Vagina (tissue), 2 donors: Measurements from ENCODE around the gene RYR3. TPM values are rescaled to one million over a fixed set of nuclear protein-coding genes. Genes with fewer than 3 reads are reported as not detected.

ENCODE experiments used
- DNase-seq, 2 donors: peaks; one replicate each; pipeline ENCODE4 v3.0.0-alpha.2; 2017; ENCODE audit errors: extremely low spot score in 2 of 2
- H3K27ac ChIP-seq: fragments of 200-600 bp; sonication (generic); one replicate; pipeline ENCODE4 v1.5.1; 2019
- H3K27me3 ChIP-seq: fragments of 200-600 bp; sonication (generic); one replicate; pipeline ENCODE4 v1.5.1; 2019
- H3K36me3 ChIP-seq, 2 donors: fragments of 200-600 bp; sonication (generic); one replicate each; pipeline ENCODE4 v1.5.1; 2017 to 2019
- H3K4me1 ChIP-seq: fragments of 200-600 bp; sonication (generic); one replicate; pipeline ENCODE4 v1.5.1; 2019
- H3K4me3 ChIP-seq, 2 donors: fragments of 200-600 bp; sonication (generic); 1 replicate in 1 of 2; 2 replicates in 1 of 2; pipeline ENCODE4 v1.5.1; 2016 to 2019
- H3K9me3 ChIP-seq: fragments of 200-600 bp; sonication (generic); one replicate; pipeline ENCODE4 v1.5.1; 2019
- CTCF ChIP-seq, 3 experiments: fragments of 450-650 bp in 2 of 3; fragments of 200-600 bp in 1 of 3; sonication (generic) in 1 of 3; IDR thresholded peaks; one replicate each; pipeline ENCODE4 v1.5.1; 2017 to 2019; ENCODE audit warnings: antibody characterized with exemption in 3 of 3, mild to moderate bottlenecking in 2 of 3, moderate library complexity in 2 of 3
- POLR2A ChIP-seq, 2 donors: fragments of 450-650 bp; IDR thresholded peaks; one replicate each; pipeline ENCODE4 v1.6.1; 2017; ENCODE audit warnings: antibody characterized with exemption in 2 of 2, mild to moderate bottlenecking in 2 of 2, moderate library complexity in 2 of 2
- POLR2AphosphoS5 ChIP-seq, 2 donors: sonication (generic); formaldehyde crosslinking; IDR thresholded peaks; one replicate each; pipeline ENCODE4 v1.9.0; 2017; ENCODE audit warnings: antibody characterized with exemption in 2 of 2, mild to moderate bottlenecking in 2 of 2, low read depth in 1 of 2; ENCODE audit not compliant: insufficient read depth in 1 of 2
- intact Hi-C: fragments of 100-400 bp; cut with DNase I; formaldehyde crosslinking; loops from one replicate; pipeline ENCODE4 v1.15.1; 2023
- total RNA-seq: library from RNA; depleted of rRNA; stranded (reverse); fragments of >200 nt; gene quantifications from one replicate; pipeline ENCODE4 v1.2.3, GENCODE V29; 2016

RYR3 gene
- total RNA-seq, 1 donor from 2014 or later, result 16.5 TPM

- Histone ChIP-seq H3K4me3 (no peak overlapping the region), H3K4me1 (no peaks in the 10 kb centered on the region), H3K27ac (no peak overlapping the region), H3K9me3 (no peaks in the 10 kb centered on the region), H3K27me3 (no peaks in the 10 kb centered on the region), H3K36me3 (no peaks in the 10 kb centered on the region)
- intact Hi-C loops, result no loop called here
- TF ChIP-seq POLR2A (IDR thresholded peaks at IDR 0.05) (no peak), CTCF (IDR thresholded peaks at IDR 0.05) (no peak), POLR2AphosphoS5 (IDR thresholded peaks at IDR 0.05; ENCODE audit: insufficient read depth in 1 of 2, low read depth in 1 of 2) (no peak)
- no peak for DNase-seq
These were observed 4.3 kb downstream of the RYR3 start for GRCh38 chr15:33315044-33315443.

- DNase-seq, result no peak
- intact Hi-C loops, result no loop called here
- no peaks in the 10 kb centered on the region for H3K4me1 ChIP-seq
- no peaks in the 10 kb centered on the region for H3K9me3 ChIP-seq
- TF ChIP-seq POLR2AphosphoS5 (IDR thresholded peaks at IDR 0.05; ENCODE audit: insufficient read depth in 1 of 2, low read depth in 1 of 2) (no peak), CTCF (IDR thresholded peaks at IDR 0.05) (no peak), POLR2A (IDR thresholded peaks at IDR 0.05) (no peak)
- H3K27me3 ChIP-seq, result no peaks in the 10 kb centered on the region
- H3K36me3 ChIP-seq, result no peaks in the 10 kb centered on the region
- H3K27ac ChIP-seq, result no peak overlapping the region
- no peak overlapping the region for H3K4me3 ChIP-seq
These were observed 7.1 kb downstream of the RYR3 start for GRCh38 chr15:33317896-33318295.

- intact Hi-C loops, result no loop called here
- TF ChIP-seq CTCF (IDR thresholded peaks at IDR 0.05) (no peak), POLR2A (IDR thresholded peaks at IDR 0.05) (no peak), POLR2AphosphoS5 (IDR thresholded peaks at IDR 0.05; ENCODE audit: insufficient read depth in 1 of 2, low read depth in 1 of 2) (no peak)
- Histone ChIP-seq H3K27ac (no peak overlapping the region), H3K4me1 (no peaks in the 10 kb centered on the region), H3K9me3 (no peaks in the 10 kb centered on the region), H3K4me3 (no peak overlapping the region), H3K27me3 (no peaks in the 10 kb centered on the region), H3K36me3 (no peaks in the 10 kb centered on the region)
- DNase-seq, result no peak
These were observed 9.2 kb downstream of the RYR3 start for GRCh38 chr15:33320017-33320416.

- intact Hi-C loops, result no loop called here
- Histone ChIP-seq H3K4me3 (no peak overlapping the region), H3K27me3 (no peaks in the 10 kb centered on the region), H3K27ac (no peak overlapping the region), H3K9me3 (no peaks in the 10 kb centered on the region), H3K4me1 (no peaks in the 10 kb centered on the region), H3K36me3 (no peaks in the 10 kb centered on the region)
- no peak for TF ChIP-seq POLR2AphosphoS5 (IDR thresholded peaks at IDR 0.05; ENCODE audit: insufficient read depth in 1 of 2, low read depth in 1 of 2)
- TF ChIP-seq POLR2A (IDR thresholded peaks at IDR 0.05), result no peak
- TF ChIP-seq CTCF (IDR thresholded peaks at IDR 0.05), result no peak
- no peak for DNase-seq
These were observed 11.3 kb downstream of the RYR3 start for GRCh38 chr15:33322091-33322490.

- Histone ChIP-seq H3K4me1 (no peaks in the 10 kb centered on the region), H3K9me3 (no peaks in the 10 kb centered on the region), H3K27ac (no peak overlapping the region), H3K36me3 (no peaks in the 10 kb centered on the region), H3K4me3 (no peak overlapping the region), H3K27me3 (no peaks in the 10 kb centered on the region)
- intact Hi-C loops, result no loop called here
- no peak for TF ChIP-seq POLR2A (IDR thresholded peaks at IDR 0.05)
- TF ChIP-seq CTCF (IDR thresholded peaks at IDR 0.05), result no peak
- no peak for TF ChIP-seq POLR2AphosphoS5 (IDR thresholded peaks at IDR 0.05; ENCODE audit: insufficient read depth in 1 of 2, low read depth in 1 of 2)
- DNase-seq, result no peak
These were observed 13.8 kb downstream of the RYR3 start for GRCh38 chr15:33324609-33325008.
